H1 (cell line): Measurements from ENCODE around the gene FLT4. TPM values are rescaled to one million over a fixed set of nuclear protein-coding genes. Genes with fewer than 3 reads are reported as not detected.

Experiments
- CTCF ChIA-PET: fragments of 300-600 bp; sonication (Branson Sonifier 250); formaldehyde crosslinking; loops from one replicate; lab custom pipeline; 2021; ENCODE audit not compliant: partially characterized antibody; lab: Charles Lee
- POLR2A ChIA-PET: fragments of 300-600 bp; sonication (Branson Sonifier 250); formaldehyde crosslinking; loops from one replicate; lab custom pipeline; 2021; ENCODE audit warnings: inconsistent platforms; ENCODE audit not compliant: partially characterized antibody; lab: Charles Lee
- DNase-seq, 2 experiments: peaks; one replicate each; pipeline versions ENCODE4 v3.0.0 to v3.0.0-alpha.2; 2010 to 2022; ENCODE audit warnings: low spot score in 2 of 2, low read depth in 1 of 2, mixed read lengths in 1 of 2
- FAIRE-seq: peaks from 2 replicates; lab custom pipeline; 2011; peaks lifted over from hg19 to GRCh38; lab: Jason Lieb, UNC
- H2AFZ ChIP-seq: 2 replicates; pipeline ENCODE4 v1.8.1; 2012; ENCODE audit warnings: low read length, inconsistent platforms
- H2AK5ac ChIP-seq: 2 replicates; pipeline ENCODE4 v1.6.1; 2013; ENCODE audit warnings: low read depth, low read length
- H2BK120ac ChIP-seq: replicated peaks from 2 replicates; pipeline ENCODE3; 2013; ENCODE audit warnings: low read depth, low read length, inconsistent platforms
- H2BK12ac ChIP-seq: 2 replicates; pipeline ENCODE4 v1.6.1; 2013; ENCODE audit warnings: low read depth, low read length
- H2BK15ac ChIP-seq: 2 replicates; pipeline ENCODE4 v1.6.1; 2013; ENCODE audit warnings: low read length
- H2BK20ac ChIP-seq: 2 replicates; pipeline ENCODE4 v1.6.1; 2013; ENCODE audit warnings: low read length
- H2BK5ac ChIP-seq: 2 replicates; pipeline ENCODE4 v1.6.1; 2013; ENCODE audit warnings: low read depth, low read length
- H3K14ac ChIP-seq: 2 replicates; pipeline ENCODE4 v1.6.1; 2013; ENCODE audit warnings: inconsistent platforms; ENCODE audit not compliant: insufficient read length
- H3K18ac ChIP-seq: 2 replicates; pipeline ENCODE4 v1.6.1; 2013; ENCODE audit warnings: low read length; ENCODE audit errors: extremely low read depth
- H3K23ac ChIP-seq: 2 replicates; pipeline ENCODE4 v1.6.1; 2013; ENCODE audit warnings: inconsistent platforms; ENCODE audit not compliant: insufficient read length
- H3K23me2 ChIP-seq: 2 replicates; pipeline ENCODE4 v1.6.1; 2013; ENCODE audit warnings: low read depth, low read length
- H3K27ac ChIP-seq: 2 replicates; pipeline ENCODE4 v1.6.1; 2011; ENCODE audit warnings: low read depth, low read length, inconsistent platforms
- H3K27me3 ChIP-seq, 4 experiments: replicated peaks in 1 of 4; 1 replicate in 1 of 4; 2 replicates in 3 of 4; pipeline versions ENCODE4 v1.6.1 to v1.8.1; 2011 to 2013; ENCODE audit warnings: low read length in 3 of 4, mild to moderate bottlenecking in 3 of 4, inconsistent platforms in 2 of 4, mixed read lengths in 2 of 4, moderate library complexity in 1 of 4; ENCODE audit not compliant: control insufficient read depth in 3 of 4, insufficient read depth in 3 of 4; ENCODE audit errors: extremely low read depth in 1 of 4
- H3K36me3 ChIP-seq, 4 experiments: 2 replicates each; pipeline versions ENCODE4 v1.6.1 to v1.8.1; 2011 to 2013; ENCODE audit warnings: mild to moderate bottlenecking in 4 of 4, low read length in 3 of 4, moderate library complexity in 2 of 4, control low read depth in 1 of 4, inconsistent platforms in 1 of 4; ENCODE audit not compliant: insufficient read depth in 4 of 4, control insufficient read depth in 2 of 4
- H3K4ac ChIP-seq: replicated peaks from 2 replicates; pipeline ENCODE3; 2013; ENCODE audit warnings: low read length, low read depth, mixed read lengths, inconsistent platforms; ENCODE audit not compliant: insufficient read length
- H3K4me1 ChIP-seq, 4 experiments: replicated peaks in 1 of 4; 1 replicate in 1 of 4; 2 replicates in 3 of 4; pipeline versions ENCODE4 v1.6.1 to v1.8.1; 2011 to 2013; ENCODE audit warnings: low read length in 3 of 4, inconsistent platforms in 2 of 4, mixed read lengths in 1 of 4; ENCODE audit not compliant: insufficient read depth in 4 of 4, control insufficient read depth in 3 of 4
- H3K4me2 ChIP-seq, 2 experiments: 2 replicates each; pipeline versions ENCODE4 v1.6.1 to v1.8.1; 2011 to 2013; ENCODE audit warnings: low read depth in 2 of 2, low read length in 2 of 2, control low read depth in 1 of 2, inconsistent platforms in 1 of 2, mild to moderate bottlenecking in 1 of 2; ENCODE audit not compliant: insufficient read depth in 1 of 2
- H3K4me3 ChIP-seq, 4 experiments: fragments of 200-600, 300-600 bp in 1 of 4; sonication (generic), shearing (Covaris generic), sonication (Bioruptor Twin) in 1 of 4; 2 replicates each; pipeline versions ENCODE4 v1.5.1 to v1.8.1; 2011 to 2016; ENCODE audit warnings: low read length in 4 of 4, low read depth in 3 of 4, control low read depth in 2 of 4, inconsistent platforms in 2 of 4, mild to moderate bottlenecking in 2 of 4, mixed read lengths in 1 of 4, moderate library complexity in 1 of 4; ENCODE audit not compliant: insufficient read depth in 2 of 4; ENCODE audit errors: extremely low read depth in 1 of 4
- H3K56ac ChIP-seq: replicated peaks from 2 replicates; pipeline ENCODE3; 2013; ENCODE audit warnings: low read depth, mild to moderate bottlenecking, mixed read lengths, low read length, inconsistent platforms; ENCODE audit not compliant: insufficient read length
- H3K79me1 ChIP-seq: 2 replicates; pipeline ENCODE4 v1.6.1; 2013; ENCODE audit warnings: low read depth, low read length, control low read depth
- H3K79me2 ChIP-seq, 2 experiments: 2 replicates each; pipeline versions ENCODE4 v1.6.1 to v1.8.1; 2012 to 2013; ENCODE audit warnings: low read length in 2 of 2, mild to moderate bottlenecking in 2 of 2, inconsistent platforms in 1 of 2; ENCODE audit not compliant: insufficient read depth in 2 of 2, control insufficient read depth in 1 of 2
- H3K9ac ChIP-seq, 4 experiments: replicated peaks in 1 of 4; 1 replicate in 1 of 4; 2 replicates in 3 of 4; pipeline versions ENCODE4 v1.6.1 to v1.8.1; 2011 to 2013; ENCODE audit warnings: low read depth in 3 of 4, low read length in 3 of 4, control low read depth in 2 of 4, mild to moderate bottlenecking in 2 of 4, moderate library complexity in 2 of 4, inconsistent platforms in 1 of 4; ENCODE audit errors: extremely low read depth in 1 of 4
- H3K9me3 ChIP-seq, 2 experiments: 2 replicates each; pipeline versions ENCODE4 v1.6.1 to v1.8.1; 2012 to 2013; ENCODE audit warnings: mild to moderate bottlenecking in 2 of 2, moderate library complexity in 2 of 2, control low read depth in 1 of 2, inconsistent platforms in 1 of 2, low read depth in 1 of 2, low read length in 1 of 2, mixed read lengths in 1 of 2; ENCODE audit not compliant: insufficient read depth in 2 of 2
- H4K20me1 ChIP-seq, 2 experiments: replicated peaks in 1 of 2; 2 replicates each; pipeline versions ENCODE3 to v1.8.1; 2011 to 2013; ENCODE audit warnings: inconsistent platforms in 2 of 2, low read length in 2 of 2, mild to moderate bottlenecking in 1 of 2; ENCODE audit not compliant: insufficient read depth in 2 of 2, control insufficient read depth in 1 of 2
- H4K5ac ChIP-seq: 2 replicates; pipeline ENCODE4 v1.6.1; 2013; ENCODE audit warnings: low read length, low read depth, mixed read lengths, inconsistent platforms; ENCODE audit not compliant: insufficient read length
- H4K8ac ChIP-seq: 2 replicates; pipeline ENCODE4 v1.8.0; 2013; ENCODE audit warnings: mild to moderate bottlenecking, moderate library complexity, low read length, inconsistent platforms; ENCODE audit not compliant: insufficient read depth; ENCODE audit errors: extremely low read depth
- H4K91ac ChIP-seq: replicated peaks from 2 replicates; pipeline ENCODE3; 2013; ENCODE audit warnings: low read length, mixed read lengths, inconsistent platforms; ENCODE audit not compliant: insufficient read length
- CBX5 ChIP-seq: fragments of 300-800, 300-1000 bp; sonication (generic); IDR thresholded peaks from 2 replicates; pipeline ENCODE4 v1.7.1; 2016; ENCODE audit warnings: antibody characterized with exemption, low read length, low read depth
- CREB1 ChIP-seq: IDR thresholded peaks from 2 replicates; pipeline ENCODE4 v1.6.1; 2012; ENCODE audit warnings: inconsistent platforms
- FOSL1 ChIP-seq: IDR thresholded peaks from 2 replicates; pipeline ENCODE4 v1.6.1; 2011; ENCODE audit warnings: mild to moderate bottlenecking, low read depth, low read length, moderate library complexity; ENCODE audit not compliant: insufficient read depth
- GTF2F1 ChIP-seq: IDR thresholded peaks from 2 replicates; pipeline ENCODE4 v1.6.1; 2012; ENCODE audit warnings: low read depth, low read length, improper control_type of control experiment, borderline replicate concordance
- NRF1 ChIP-seq: IDR thresholded peaks from 2 replicates; pipeline ENCODE4 v1.6.1; 2011; ENCODE audit warnings: mild to moderate bottlenecking, low read depth, low read length, improper control_type of control experiment
- RAD21 ChIP-seq, 2 experiments: IDR thresholded peaks in 1 of 2; conservative IDR thresholded peaks in 1 of 2; 2 replicates each; pipeline ENCODE4 v1.6.1; 2011; ENCODE audit warnings: low read depth in 2 of 2, low read length in 2 of 2, improper control_type of control experiment in 1 of 2, inconsistent platforms in 1 of 2, mild to moderate bottlenecking in 1 of 2, moderate library complexity in 1 of 2
- SIN3A ChIP-seq, 2 experiments: IDR thresholded peaks in 1 of 2; conservative IDR thresholded peaks in 1 of 2; 2 replicates each; pipeline ENCODE4 v1.6.1; 2011 to 2012; ENCODE audit warnings: low read length in 2 of 2, improper control_type of control experiment in 1 of 2, low read depth in 1 of 2, mild to moderate bottlenecking in 1 of 2
- SP4 ChIP-seq: IDR thresholded peaks from 2 replicates; pipeline ENCODE4 v1.6.1; 2012; ENCODE audit warnings: low read length, inconsistent platforms
- TCF12 ChIP-seq: IDR thresholded peaks from 2 replicates; pipeline ENCODE4 v1.6.1; 2011; ENCODE audit warnings: low read depth, mild to moderate bottlenecking, low read length
- WGBS, 2 experiments: shearing (Covaris generic) in 1 of 2; methylation state at CpG; one replicate each; pipeline versions ENCODE4 v1.1.6 to v1.1.7; 2013 to 2015; ENCODE audit warnings: low lambda C conversion rate in 2 of 2, mixed read lengths in 2 of 2, inconsistent platforms in 1 of 2, low coverage in 1 of 2, missing lambda C conversion rate in 1 of 2; ENCODE audit not compliant: insufficient replicate concordance in 2 of 2, insufficient coverage in 1 of 2, insufficient read length in 1 of 2; ENCODE audit errors: extremely low coverage in 1 of 2, missing lambda C conversion rate in 1 of 2; 5-methylcytosine and 5-hydroxymethylcytosine counted together
- polyA plus RNA-seq, 7 experiments: library from polyadenylated mRNA; depleted of rRNA in 3 of 7; stranded (reverse) in 5 of 7; unstranded in 2 of 7; fragments of >200 nt in 5 of 7; fragments of 200-250 nt in 2 of 7; gene quantifications; 1 replicate in 5 of 7; 2 replicates in 1 of 7; 4 replicates in 1 of 7; pipeline versions ENCODE4 v1.2.1 to v1.2.3, GENCODE V29; 2011 to 2013; ENCODE audit warnings: missing spikeins in 2 of 7, mixed read lengths in 2 of 7
- total RNA-seq: library from RNA; stranded (reverse); fragmentation: NEBNext Ultra II Directional; extraction: Animal tissue kit (Norgen Biotek cat#: 25700); gene quantifications from 2 replicates; pipeline ENCODE4 v1.2.1, GENCODE V29; 2021

FLT4 gene
- total and polyA plus RNA-seq, 2 of the 8 experiments (the other 6 are each of a cell fraction or from before 2014, with no cell fraction given), result 6.5 to 7.7 TPM

DNA sequence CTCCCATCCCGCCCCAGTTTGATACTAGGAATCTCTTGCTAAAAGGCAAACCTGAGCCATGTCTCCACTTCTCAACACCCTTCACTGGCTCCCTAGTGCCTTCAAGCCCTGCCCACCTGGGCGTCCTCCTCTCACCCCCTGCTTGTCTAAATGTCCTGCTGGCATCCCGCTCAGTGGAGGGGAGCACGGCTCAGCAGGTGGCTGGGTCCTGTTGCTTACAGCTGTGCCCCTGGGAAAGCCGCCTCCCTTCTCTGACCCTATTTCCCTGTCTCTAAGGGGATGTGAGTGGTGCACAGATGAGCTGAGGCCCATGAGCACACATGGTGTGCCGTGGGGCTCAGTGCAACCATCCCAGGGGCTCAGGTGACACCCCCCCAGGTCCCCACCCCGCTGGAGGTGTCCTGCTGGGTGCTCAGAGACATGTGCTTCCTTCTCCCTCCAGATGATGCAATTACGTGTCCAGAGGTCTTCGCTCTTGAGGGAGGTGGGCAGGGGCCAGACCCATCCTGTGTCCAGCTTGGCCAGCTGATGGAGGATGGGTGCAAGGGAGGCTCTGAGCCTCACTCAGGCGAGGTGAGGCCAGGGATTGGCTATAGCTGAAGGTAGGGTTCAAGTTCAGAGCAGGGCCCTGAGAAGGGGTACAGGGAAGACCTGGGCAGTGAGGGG lies 24.1 kb downstream of the FLT4 start:
- no peaks in the 10 kb centered on the region for H3K79me2 ChIP-seq
- POLR2A ChIA-PET, result interaction anchor here (0.8 to 1.6 kb wide), 2 partner anchors 11 to 12 kb away, joined by 3 to 4 read pairs; no protein-coding TSS in a partner anchor
- H3K36me3 ChIP-seq, result no peaks in the 10 kb centered on the region
- no peak for FAIRE-seq
- H2BK12ac ChIP-seq, result no peak overlapping the region
- H4K20me1 ChIP-seq, result peaks cover 0 to 2% of the 10 kb centered on the region in 2 experiments
- H3K23me2 ChIP-seq, result no peaks in the 10 kb centered on the region
- no peak overlapping the region for H3K14ac ChIP-seq
- no peak overlapping the region for H4K91ac ChIP-seq
- H2BK5ac ChIP-seq, result no peak overlapping the region; the same call in 1 of the 2 replicates
- no peaks in the 10 kb centered on the region; a peak in 2 of 7 replicates for H3K4me1 ChIP-seq
- no peaks in the 10 kb centered on the region; a peak in 1 of 7 replicates for H3K27me3 ChIP-seq
- H4K8ac ChIP-seq, result no peak overlapping the region; the same call in 1 of the 2 replicates
- H2AK5ac ChIP-seq, result no peak overlapping the region; the same call in 1 of the 2 replicates
- WGBS, 2 experiments, result 89% methylated on average over 9 of the region's 10 CpGs; no CpG with 5 or more reads in 1 of the 2 experiments
- H3K4ac ChIP-seq, result no peak overlapping the region
- no peak overlapping the region for H3K18ac ChIP-seq
- no peak overlapping the region for H2BK15ac ChIP-seq
- no peak overlapping the region for H2AFZ ChIP-seq
- DNase-seq, result no peak
- H3K9ac ChIP-seq, result no peak overlapping the region
- CTCF ChIA-PET, result interaction anchor here (0.8 to 2.4 kb wide), 7 partner anchors 9 to 94 kb away, joined by 3 to 16 read pairs (median 4); no protein-coding TSS in a partner anchor
- H3K4me3 ChIP-seq, result no peak overlapping the region
- no peak overlapping the region for H2BK20ac ChIP-seq
- no peak overlapping the region for H3K56ac ChIP-seq
- no peak overlapping the region for H3K23ac ChIP-seq
- no peak for TF ChIP-seq SP4
- no peak for TF ChIP-seq GTF2F1
- no peak for TF ChIP-seq RAD21 (IDR thresholded peaks at IDR 0.05 in 1 of 2, conservative IDR thresholded peaks at IDR 0.05 in 1 of 2; ENCODE audit: low read depth in 2 of 2, low read length in 2 of 2)
- TF ChIP-seq NRF1, result no peak
- TF ChIP-seq SIN3A (conservative IDR thresholded peaks at IDR 0.05 in 1 of 2, IDR thresholded peaks at IDR 0.05 in 1 of 2; ENCODE audit: low read depth in 1 of 2, low read length in 2 of 2), result no peak
- TF ChIP-seq CREB1, result no peak
- TF ChIP-seq CBX5, result no peak
- no peak for TF ChIP-seq TCF12
- TF ChIP-seq FOSL1, result no peak
- H3K27ac ChIP-seq, result no peak overlapping the region
- no peaks in the 10 kb centered on the region for H3K79me1 ChIP-seq
- no peak overlapping the region for H2BK120ac ChIP-seq
- no peak overlapping the region for H4K5ac ChIP-seq
- no peak overlapping the region for H3K4me2 ChIP-seq
- H3K9me3 ChIP-seq, result no peaks in the 10 kb centered on the region
